Measurements from ENCODE around the gene ANKRD42. TPM values are rescaled to one million over a fixed set of nuclear protein-coding genes. Genes with fewer than 3 reads are reported as not detected.

Gene ANKRD42
- total and polyA plus RNA-seq, 2 of the 8 experiments (the other 6 are each of a cell fraction or from before 2014, with no cell fraction given) = 2.0 to 5.5 TPM

DNA sequence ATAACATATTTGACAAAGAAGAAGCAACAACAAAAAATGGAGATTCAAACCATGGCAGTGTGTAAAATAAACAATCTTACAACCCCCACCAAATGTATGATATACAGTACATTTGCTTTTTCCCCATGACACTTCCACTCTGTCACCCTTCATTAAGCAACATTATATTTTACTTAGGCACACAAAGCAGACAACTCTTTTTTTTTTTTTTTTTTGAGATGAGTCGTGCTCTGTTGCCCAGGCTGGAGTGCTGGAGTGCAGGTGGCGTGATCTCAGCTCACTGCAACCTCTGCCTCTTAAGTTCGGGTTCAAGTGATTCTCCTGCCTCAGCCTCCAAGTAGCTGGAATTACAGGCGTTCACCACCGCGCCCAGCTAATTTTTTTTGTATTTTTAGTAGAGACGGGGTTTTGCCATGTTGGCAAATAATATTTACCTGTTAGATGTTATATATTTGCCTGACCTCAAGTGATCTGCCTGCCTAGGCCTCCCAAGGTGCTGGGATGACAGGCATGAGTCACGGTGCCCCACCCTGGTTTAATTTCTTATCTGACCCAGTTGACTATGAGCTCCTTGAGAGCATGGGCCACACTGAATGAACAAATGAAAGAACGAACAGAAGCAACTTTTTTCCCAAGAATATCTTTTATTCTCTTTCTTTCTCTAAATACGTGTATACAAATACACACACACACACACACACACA lies 42.1 kb upstream of the ANKRD42 start (continued):
- TF ChIP-seq MAFK (IDR thresholded peaks at IDR 0.05; ENCODE audit: low read depth, low read length) = no peak
- TF ChIP-seq, protein P1, sequence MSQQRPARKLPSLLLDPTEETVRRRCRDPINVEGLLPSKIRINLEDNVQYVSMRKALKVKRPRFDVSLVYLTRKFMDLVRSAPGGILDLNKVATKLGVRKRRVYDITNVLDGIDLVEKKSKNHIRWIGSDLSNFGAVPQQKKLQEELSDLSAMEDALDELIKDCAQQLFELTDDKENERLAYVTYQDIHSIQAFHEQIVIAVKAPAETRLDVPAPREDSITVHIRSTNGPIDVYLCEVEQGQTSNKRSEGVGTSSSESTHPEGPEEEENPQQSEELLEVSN (IDR thresholded peaks at IDR 0.05) = no peak
- no peak for TF ChIP-seq SRF (IDR thresholded peaks at IDR 0.05; ENCODE audit: low read depth, low read length)
- TF ChIP-seq TAF1 (IDR thresholded peaks at IDR 0.05; ENCODE audit: low read depth, low read length) = no peak
- TF ChIP-seq CBX8 (IDR thresholded peaks at IDR 0.05; ENCODE audit: borderline replicate concordance, low read depth, low read length) = no peak
- no peak for TF ChIP-seq SP1 (IDR thresholded peaks at IDR 0.05; ENCODE audit: low read depth, low read length)

Measured in H1 (cell line).